DMS153 treated with DMSO at 0.1 percent for 48 hours (cell line): Measurements from ENCODE around the gene A4GNT.
"Not testable (repeated sequence)": the region's sequence is repeated elsewhere in the genome, so short reads cannot be mapped to it uniquely, and the experiment has no call there.

ENCODE experiments used
- DNase-seq: peaks from one replicate; lab custom pipeline; 2025; ENCODE audit not compliant: unreplicated experiment; lab: John Stamatoyannopoulos, UW

Gene A4GNT

GRCh38 chr3:138119423-138119766 lies 12.8 kb downstream of the A4GNT start:
- no peak for DNase-seq

DNA sequence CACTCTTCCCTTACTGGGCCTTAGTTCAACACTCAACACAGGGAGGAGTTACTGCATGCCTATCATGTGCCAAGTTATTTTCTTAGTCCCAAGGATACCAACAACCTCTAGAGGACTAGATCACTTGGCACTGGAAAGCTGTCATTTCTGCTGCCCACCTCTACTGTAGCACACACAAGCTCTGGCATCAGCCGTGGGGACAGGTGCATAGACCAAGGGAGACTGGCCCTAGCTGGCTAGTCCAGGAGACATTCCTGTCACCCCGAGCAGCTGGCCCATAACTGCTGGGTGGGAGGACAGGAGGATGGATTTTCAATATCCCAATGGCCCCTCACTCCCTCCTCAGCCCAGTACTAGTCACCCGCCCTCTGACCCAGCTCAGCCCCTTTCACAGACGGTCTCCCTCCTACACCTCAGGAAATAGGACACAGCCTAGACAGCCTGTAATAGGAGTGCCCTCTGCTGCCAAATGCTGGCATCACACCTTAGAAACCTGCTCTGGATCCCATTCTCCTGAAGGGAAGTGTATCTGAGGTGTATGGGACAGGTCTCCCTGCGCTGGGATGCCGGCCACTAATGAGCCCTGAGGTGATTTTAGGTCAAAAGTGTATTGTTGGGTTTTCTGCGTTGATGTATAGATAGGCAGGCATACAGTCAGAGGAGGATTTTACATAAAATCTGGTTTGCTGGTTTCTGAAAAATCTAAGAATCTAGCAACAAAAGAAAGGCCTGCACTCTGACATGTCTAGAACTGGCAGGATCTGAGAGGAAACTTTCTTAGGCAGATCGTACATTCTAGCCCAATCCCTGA lies 13.4 kb downstream of the A4GNT start:
- peak; percentile 46 for DNase-seq

GRCh38 chr3:138114988-138115971 lies 16.9 kb downstream of the A4GNT start, which contains the start of gene DZIP1L:
TSS of gene DZIP1L (minus strand) at chr3:138115608. CDS start at chr3:138103971, 11,637 bp downstream.
- peak; percentile 39 for DNase-seq

- DNase-seq = no peak
Observed at GRCh38 chr3:138114431-138114918, 17.7 kb downstream of the A4GNT start.

DNA sequence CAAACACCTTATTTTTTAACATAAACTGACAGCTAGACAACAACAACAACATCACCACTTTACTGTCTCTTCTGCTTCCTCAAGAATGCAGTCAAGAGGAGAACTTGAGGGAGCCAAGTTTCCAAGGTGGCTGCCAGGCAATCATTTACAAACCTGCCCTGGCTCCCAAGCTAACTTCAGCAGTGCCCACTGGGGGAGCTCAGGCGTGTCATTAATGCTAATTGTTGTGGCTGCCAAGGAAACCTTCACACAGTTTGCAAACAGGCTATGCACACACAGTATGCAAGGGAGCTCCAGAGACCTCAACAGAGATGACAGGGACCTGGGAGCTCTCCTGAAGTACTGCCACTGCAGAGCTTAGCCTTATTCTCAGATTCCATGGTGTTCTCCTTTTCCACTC lies 18.9 kb downstream of the A4GNT start:
- DNase-seq = no peak

DNA sequence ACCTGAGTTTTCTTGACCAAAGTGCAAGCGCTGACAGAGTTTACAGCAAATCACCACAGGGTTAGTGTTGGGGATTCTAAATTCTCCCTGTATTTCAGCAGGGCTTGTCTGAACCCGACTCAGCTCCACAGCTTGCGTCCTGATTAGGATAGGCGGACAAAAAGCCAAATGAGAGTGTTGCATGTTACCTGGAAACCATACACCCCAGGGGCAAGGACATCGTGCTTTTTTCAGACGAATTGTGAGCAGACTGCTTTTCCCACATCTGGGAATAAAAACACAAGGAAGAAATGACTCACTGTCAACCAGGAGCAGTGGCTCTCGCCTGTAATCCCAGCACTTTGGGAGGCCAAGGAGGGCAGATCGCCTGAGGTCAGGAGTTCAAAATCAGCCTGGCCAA lies 19.8 kb downstream of the A4GNT start:
- no peak for DNase-seq

GRCh38 chr3:138105598-138105997 lies 26.6 kb downstream of the A4GNT start:
- DNase-seq = no peak

GRCh38 chr3:138103466-138103865 lies 28.7 kb downstream of the A4GNT start:
- no peak for DNase-seq

- not testable (repeated sequence) for DNase-seq
Observed at GRCh38 chr3:138101351-138101940, 30.7 kb downstream of the A4GNT start.

DNA sequence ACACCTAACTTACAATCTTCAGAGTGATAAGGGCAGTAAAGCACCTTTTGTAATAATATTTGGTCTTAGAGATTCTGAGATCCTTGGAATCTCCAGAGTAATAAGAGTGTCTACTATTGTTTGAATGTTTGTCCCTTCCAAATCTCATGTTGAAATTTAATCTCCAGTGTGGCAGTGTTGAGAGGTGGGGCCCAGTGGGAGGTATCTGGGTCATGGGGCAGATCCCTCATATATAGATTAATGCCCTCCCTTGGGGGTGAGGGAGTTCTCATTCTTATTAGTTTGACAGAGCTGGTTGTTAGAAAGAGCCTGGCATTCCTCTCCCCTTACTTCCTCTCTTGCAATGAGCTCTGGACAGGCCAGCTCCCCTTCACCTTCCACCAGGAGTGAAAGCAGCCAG lies 32.8 kb downstream of the A4GNT start:
- DNase-seq = no peak

DNA sequence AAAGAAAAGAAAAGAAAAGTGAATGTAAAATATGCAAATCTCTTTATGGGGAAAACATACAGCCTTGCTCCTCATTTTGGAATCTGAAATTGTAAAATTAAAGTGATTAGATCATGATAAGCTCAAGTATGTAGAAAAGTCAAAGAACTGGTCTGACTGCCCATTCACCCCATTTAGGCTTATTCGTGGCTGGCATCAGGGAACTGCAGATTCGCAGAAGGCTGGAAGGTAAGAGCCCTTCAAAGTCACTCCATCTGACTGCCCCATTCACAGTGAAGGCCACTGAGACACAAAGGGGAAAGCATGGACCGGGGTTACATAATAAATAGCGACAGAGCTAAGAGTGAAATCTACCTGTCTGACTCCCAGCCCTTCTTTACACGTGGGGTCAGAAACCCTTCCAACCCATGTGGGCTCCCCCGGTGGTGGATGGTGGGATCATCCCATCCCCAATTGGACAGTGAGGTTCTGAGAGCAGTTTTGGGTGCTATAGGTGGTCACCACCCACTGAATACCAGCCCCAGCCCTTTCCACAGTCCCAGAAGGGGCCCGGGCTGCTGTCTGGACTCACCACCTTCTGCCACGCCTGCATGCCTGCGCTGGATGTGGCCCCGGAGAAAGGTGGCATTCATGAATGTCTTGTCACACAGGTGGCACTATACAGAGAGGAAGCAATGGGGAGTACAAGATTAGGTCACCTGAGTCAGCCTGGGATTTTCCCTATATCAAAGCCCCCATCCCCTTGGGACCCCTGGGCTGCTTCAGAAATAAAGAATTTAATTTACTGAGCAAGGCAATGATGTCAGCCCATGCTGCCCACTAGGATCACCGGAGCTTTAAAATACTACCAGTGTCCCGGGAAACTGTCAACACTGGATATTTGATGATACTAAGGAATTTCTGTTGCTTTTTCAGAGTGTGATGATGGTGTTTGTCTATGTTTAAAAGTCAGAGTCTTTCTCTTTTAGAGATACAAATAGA lies 34.7 kb downstream of the A4GNT start:
- no peak for DNase-seq

- DNase-seq = no peak
Observed at GRCh38 chr3:138093721-138094120, 38.5 kb downstream of the A4GNT start.

DNA sequence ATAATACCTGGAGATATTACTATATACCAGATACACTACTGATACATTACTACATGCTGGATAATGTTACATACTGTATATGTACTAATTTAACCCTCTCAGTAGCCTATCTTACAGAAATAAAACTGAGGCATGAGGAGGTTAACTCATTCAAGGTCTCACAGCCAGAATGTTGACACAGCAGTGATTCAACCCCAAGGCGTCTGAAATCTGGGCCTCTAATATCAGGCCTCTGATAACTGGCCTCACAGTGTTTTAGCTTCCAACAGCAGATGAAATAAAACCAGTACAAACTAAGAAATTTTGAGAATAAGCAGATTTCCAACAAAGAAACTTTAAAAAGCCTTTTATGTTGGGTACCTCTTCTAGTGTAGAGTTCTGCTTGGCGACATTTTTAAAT lies 40.2 kb downstream of the A4GNT start:
- no peak for DNase-seq

- no peak for DNase-seq
Observed at GRCh38 chr3:138089091-138089490, 43.1 kb downstream of the A4GNT start.

DNA sequence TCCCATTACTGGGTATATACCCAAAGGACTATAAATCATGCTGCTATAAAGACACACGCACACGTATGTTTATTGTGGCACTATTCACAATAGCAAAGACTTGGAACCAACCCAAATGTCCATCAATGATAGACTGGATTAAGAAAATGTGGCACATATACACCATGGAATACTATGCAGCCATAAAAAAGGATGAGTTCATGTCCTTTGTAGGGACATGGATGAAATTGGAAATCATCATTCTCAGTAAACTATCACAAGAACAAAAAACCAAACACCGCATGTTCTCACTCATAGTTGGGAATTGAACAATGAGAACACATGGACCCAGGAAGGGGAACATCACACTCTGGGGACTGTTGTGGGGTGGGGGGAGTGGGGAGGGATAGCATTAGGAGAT lies 46.4 kb downstream of the A4GNT start:
- not testable (repeated sequence) for DNase-seq

GRCh38 chr3:138084196-138084595 lies 48.0 kb downstream of the A4GNT start:
- DNase-seq = no peak

GRCh38 chr3:138082992-138083386 lies 49.2 kb downstream of the A4GNT start:
- no peak for DNase-seq

- peak; percentile 26 for DNase-seq
Observed at GRCh38 chr3:138082085-138082991, 49.9 kb downstream of the A4GNT start.
